GM15510 (cell line): Measurements from ENCODE around the gene RAB34.
A peak's percentile ranks its signal among the peaks of the same experiment; 100 is the strongest.

Source experiments
- POLR2A ChIP-seq: IDR thresholded peaks from 3 replicates; pipeline ENCODE4 v1.6.1; 2011; ENCODE audit warnings: borderline replicate concordance; ENCODE audit not compliant: insufficient read length; ENCODE audit errors: extremely low read depth

Gene RAB34

GRCh38 chr17:28717578-28718332 is at the start of gene RAB34:
RAB34 (minus strand) TSS chr17:28717868; CDS start chr17:28717266, 602 bp downstream.
- peak; percentile 47 for TF ChIP-seq POLR2A

- no peak for TF ChIP-seq POLR2A
These were observed 47.4 kb upstream of the RAB34 start for GRCh38 chr17:28765038-28765437.

- no peak for TF ChIP-seq POLR2A
These were observed 46.2 kb upstream of the RAB34 start for GRCh38 chr17:28763804-28764266.

- no peak for TF ChIP-seq POLR2A
These were observed 45.6 kb upstream of the RAB34 start for GRCh38 chr17:28763137-28763799.

- no peak for TF ChIP-seq POLR2A
These were observed 43.2 kb upstream of the RAB34 start for GRCh38 chr17:28760601-28761562.

GRCh38 chr17:28759256-28759865 is 41.7 kb upstream of the RAB34 start:
- TF ChIP-seq POLR2A: no peak

GRCh38 chr17:28758411-28759121 is 40.9 kb upstream of the RAB34 start:
- TF ChIP-seq POLR2A: no peak

GRCh38 chr17:28756049-28756804 is 38.6 kb upstream of the RAB34 start:
- no peak for TF ChIP-seq POLR2A

- TF ChIP-seq POLR2A: no peak
These were observed 37.8 kb upstream of the RAB34 start for GRCh38 chr17:28755486-28755885.

- TF ChIP-seq POLR2A: no peak
These were observed 34.1 kb upstream of the RAB34 start for GRCh38 chr17:28751600-28752366.

- peak; percentile 29 for TF ChIP-seq POLR2A
These were observed 32.7 kb upstream of the RAB34 start for GRCh38 chr17:28750178-28751047.

GRCh38 chr17:28749516-28750177 is 32.0 kb upstream of the RAB34 start:
- TF ChIP-seq POLR2A: no peak
